Cardiac fibroblast (primary cell): ENCODE results near the gene DOCK4.

ENCODE experiments used
- DNase-seq, 2 donors: peaks; one replicate each; pipeline versions ENCODE4 v3.0.0 to v3.0.0-alpha.2; 2010; ENCODE audit warnings: low read depth in 2 of 2
- H3K4me3 ChIP-seq, 2 donors: replicated peaks in 1 of 2; 1 replicate in 1 of 2; 2 replicates in 1 of 2; pipeline ENCODE4 v1.5.1; 2011; ENCODE audit warnings: low read depth in 2 of 2, low read length in 2 of 2, mild to moderate bottlenecking in 2 of 2, moderate library complexity in 1 of 2
- CTCF ChIP-seq: IDR thresholded peaks from one replicate; pipeline ENCODE4 v1.5.1; 2011; ENCODE audit warnings: low read depth, mild to moderate bottlenecking, low read length, inconsistent platforms

DOCK4 gene

GRCh38 chr7:111785076-111785475 lies 421.1 kb downstream of the DOCK4 start:
- no peak overlapping the region for H3K4me3 ChIP-seq
- TF ChIP-seq CTCF: no peak
- DNase-seq: no peak

GRCh38 chr7:111784296-111784695 lies 421.9 kb downstream of the DOCK4 start:
- DNase-seq: no peak
- H3K4me3 ChIP-seq: no peak overlapping the region
- no peak for TF ChIP-seq CTCF

GRCh38 chr7:111783854-111784253 lies 422.3 kb downstream of the DOCK4 start:
- no peak for DNase-seq
- no peak for TF ChIP-seq CTCF
- H3K4me3 ChIP-seq: no peak overlapping the region

- no peak for TF ChIP-seq CTCF
Measured at GRCh38 chr7:111780527-111780926, 425.7 kb downstream of the DOCK4 start.

GRCh38 chr7:111775206-111775605 lies 431.0 kb downstream of the DOCK4 start:
- TF ChIP-seq CTCF: no peak
- peak in 1 of 2 donors; percentile 14 for DNase-seq

More at GRCh38 chr7:111780527-111780926, 425.7 kb downstream of the DOCK4 start:
- no peak overlapping the region for H3K4me3 ChIP-seq
- DNase-seq: no peak

GRCh38 chr7:111772716-111773115 lies 433.5 kb downstream of the DOCK4 start:
- H3K4me3 ChIP-seq: no peak overlapping the region
- no peak for DNase-seq
- TF ChIP-seq CTCF: no peak

More at GRCh38 chr7:111775206-111775605, 431.0 kb downstream of the DOCK4 start:
- H3K4me3 ChIP-seq: no peak overlapping the region

- H3K4me3 ChIP-seq: no peak overlapping the region
- TF ChIP-seq CTCF: no peak
- DNase-seq: no peak
Measured at GRCh38 chr7:111771638-111772037, 434.6 kb downstream of the DOCK4 start.
